Lower lobe of right lung (tissue), 2 donors: ENCODE data around the gene GNAI1. TPM values are rescaled to one million over a fixed set of nuclear protein-coding genes. Genes with fewer than 3 reads are reported as not detected.

Experiments used
- ATAC-seq, 2 donors: fragments of 200-7000 bp; cut with Tn5 transposase; one replicate each; pipeline ENCODE4 v1.9.1; 2020 to 2022; ENCODE audit warnings: mild to moderate bottlenecking in 2 of 2, moderate library complexity in 2 of 2
- DNase-seq: peaks from one replicate; pipeline ENCODE4 v3.0.0-alpha.2; 2020
- H3K27ac ChIP-seq: fragments of 200-600 bp; one replicate; pipeline ENCODE4 v1.8.0; 2022
- H3K27me3 ChIP-seq: fragments of 200-600 bp; one replicate; pipeline ENCODE4 v1.8.0; 2022; ENCODE audit warnings: low read depth
- H3K36me3 ChIP-seq: fragments of 200-600 bp; one replicate; pipeline ENCODE4 v1.8.0; 2022; ENCODE audit warnings: mild to moderate bottlenecking
- H3K4me1 ChIP-seq: fragments of 200-600 bp; one replicate; pipeline ENCODE4 v1.8.0; 2022
- H3K4me3 ChIP-seq: fragments of 200-600 bp; one replicate; pipeline ENCODE4 v1.8.0; 2022; ENCODE audit warnings: mild to moderate bottlenecking
- H3K9me3 ChIP-seq: fragments of 200-600 bp; one replicate; pipeline ENCODE4 v1.8.0; 2022
- intact Hi-C: fragments of 100-400 bp; cut with DNase I; formaldehyde crosslinking; loops from one replicate; pipeline ENCODE4 v1.11.0; 2022
- total RNA-seq: library from RNA; stranded (reverse); fragmentation: NEBNext Ultra II Directional; extraction: Animal tissue kit (Norgen Biotek cat#: 25700); gene quantifications from one replicate; pipeline ENCODE4 v1.2.1, GENCODE V29; 2021
- TF ChIP-seq, protein P1 (sequence below): fragments of 200-600 bp; IDR thresholded peaks from one replicate; pipeline ENCODE4 v1.8.0; 2022; ENCODE audit warnings: antibody characterized with exemption, mild to moderate bottlenecking
- donor health status: DM: no; HTN: yes; CAD: no; lungs with severe emphysema.

The GNAI1 gene
- total RNA-seq, 1 donor from 2014 or later, result 32.1 TPM

DNA sequence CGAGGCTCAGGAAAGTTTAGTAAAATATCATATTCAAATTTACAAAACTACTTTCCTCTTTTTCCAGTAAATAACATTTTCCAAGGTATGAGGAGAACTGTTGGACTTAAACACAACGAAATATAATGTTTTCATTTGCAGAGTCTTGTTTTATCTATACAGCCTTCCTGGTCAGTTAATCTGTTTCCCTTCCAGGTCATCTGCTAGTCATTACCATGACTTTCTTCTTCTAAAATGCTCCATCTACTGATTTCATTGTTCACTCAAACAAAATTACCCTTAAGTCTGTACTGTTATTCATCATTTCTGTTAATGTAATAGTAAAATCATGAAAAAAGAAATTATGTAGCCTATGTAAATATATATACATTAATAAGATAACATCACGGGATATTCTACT is 69.8 kb downstream of the GNAI1 start:
- H3K9me3 ChIP-seq, result no peaks in the 10 kb centered on the region
- H3K4me3 ChIP-seq, result no peak overlapping the region
- peaks cover 8% of the 10 kb centered on the region for H3K36me3 ChIP-seq
- ATAC-seq (no peak), DNase-seq (no peak)
- no peaks in the 10 kb centered on the region for H3K4me1 ChIP-seq
- H3K27me3 ChIP-seq, result no peaks in the 10 kb centered on the region
- intact Hi-C loops, result no loop called here
- TF ChIP-seq, protein P1, sequence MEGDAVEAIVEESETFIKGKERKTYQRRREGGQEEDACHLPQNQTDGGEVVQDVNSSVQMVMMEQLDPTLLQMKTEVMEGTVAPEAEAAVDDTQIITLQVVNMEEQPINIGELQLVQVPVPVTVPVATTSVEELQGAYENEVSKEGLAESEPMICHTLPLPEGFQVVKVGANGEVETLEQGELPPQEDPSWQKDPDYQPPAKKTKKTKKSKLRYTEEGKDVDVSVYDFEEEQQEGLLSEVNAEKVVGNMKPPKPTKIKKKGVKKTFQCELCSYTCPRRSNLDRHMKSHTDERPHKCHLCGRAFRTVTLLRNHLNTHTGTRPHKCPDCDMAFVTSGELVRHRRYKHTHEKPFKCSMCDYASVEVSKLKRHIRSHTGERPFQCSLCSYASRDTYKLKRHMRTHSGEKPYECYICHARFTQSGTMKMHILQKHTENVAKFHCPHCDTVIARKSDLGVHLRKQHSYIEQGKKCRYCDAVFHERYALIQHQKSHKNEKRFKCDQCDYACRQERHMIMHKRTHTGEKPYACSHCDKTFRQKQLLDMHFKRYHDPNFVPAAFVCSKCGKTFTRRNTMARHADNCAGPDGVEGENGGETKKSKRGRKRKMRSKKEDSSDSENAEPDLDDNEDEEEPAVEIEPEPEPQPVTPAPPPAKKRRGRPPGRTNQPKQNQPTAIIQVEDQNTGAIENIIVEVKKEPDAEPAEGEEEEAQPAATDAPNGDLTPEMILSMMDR, result no peak
- H3K27ac ChIP-seq, result no peak overlapping the region

DNA sequence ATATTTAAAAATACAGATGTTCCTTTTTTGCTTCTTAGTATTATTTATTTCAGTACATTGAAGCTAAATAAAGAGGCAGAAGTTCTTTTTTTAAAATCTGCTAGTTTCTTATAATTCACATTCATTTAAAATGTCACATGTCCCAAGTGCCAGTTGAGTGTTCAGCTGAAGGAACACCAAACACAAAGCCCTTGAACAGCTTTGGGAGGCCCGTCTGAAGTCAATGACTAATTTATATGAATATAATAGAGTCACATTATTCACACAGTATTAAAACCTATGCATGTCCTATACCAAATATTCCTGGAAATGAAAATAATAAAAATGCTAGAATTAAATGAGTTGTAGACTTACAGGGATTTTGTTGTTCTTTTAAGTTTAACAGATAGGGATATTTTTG is 70.3 kb downstream of the GNAI1 start:
- H3K4me3 ChIP-seq, result no peak overlapping the region
- ATAC-seq (no peak), DNase-seq (no peak)
- no peaks in the 10 kb centered on the region for H3K4me1 ChIP-seq
- no peak overlapping the region for H3K27ac ChIP-seq
- H3K27me3 ChIP-seq, result no peaks in the 10 kb centered on the region
- intact Hi-C loops, result no loop called here
- H3K36me3 ChIP-seq, result peaks cover 8% of the 10 kb centered on the region
- TF ChIP-seq, protein P1, result no peak
- no peaks in the 10 kb centered on the region for H3K9me3 ChIP-seq

DNA sequence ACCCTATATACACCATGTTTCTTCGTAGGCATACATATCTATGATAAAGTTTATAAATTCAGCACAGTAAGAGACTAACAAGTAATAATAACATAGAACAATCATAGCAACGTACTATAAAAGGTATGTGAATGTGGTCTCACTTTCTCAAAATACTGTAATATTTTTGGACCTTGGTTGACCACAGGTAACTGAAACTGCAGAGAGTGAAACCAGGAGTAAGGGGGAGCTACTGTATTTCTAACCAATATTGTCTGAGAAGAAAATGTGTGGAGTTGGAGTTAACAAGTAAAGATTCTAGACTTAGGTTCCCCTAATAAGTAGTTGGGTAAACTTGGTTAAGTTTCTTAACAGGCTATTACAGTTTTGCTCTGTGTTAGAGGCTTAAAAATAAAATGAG is 72.1 kb downstream of the GNAI1 start:
- Histone ChIP-seq H3K4me1 (no peaks in the 10 kb centered on the region), H3K4me3 (no peak overlapping the region), H3K9me3 (no peaks in the 10 kb centered on the region), H3K27me3 (no peaks in the 10 kb centered on the region), H3K36me3 (peaks cover 8% of the 10 kb centered on the region), H3K27ac (no peak overlapping the region)
- intact Hi-C loops, result no loop called here
- ATAC-seq (no peak), DNase-seq (no peak)
- TF ChIP-seq, protein P1, result no peak

DNA sequence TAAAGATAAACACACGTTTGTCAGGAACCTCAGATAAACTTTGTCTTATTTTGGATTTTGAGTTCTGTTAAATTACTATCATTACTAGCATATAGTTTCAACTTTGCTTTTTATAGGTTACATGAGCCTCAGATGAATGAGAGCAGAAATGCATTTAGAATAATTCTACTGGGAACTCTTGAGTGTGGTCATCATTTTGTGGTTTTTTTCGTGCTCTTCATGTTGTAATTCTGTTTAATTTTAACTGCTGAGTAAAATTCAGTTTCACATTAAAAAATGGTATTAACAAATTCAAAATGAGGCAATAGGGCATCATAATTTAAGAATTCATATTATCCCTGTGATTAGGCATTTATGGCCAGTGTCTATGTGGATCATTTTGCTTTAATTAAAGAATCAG is 72.9 kb downstream of the GNAI1 start:
- peaks cover 8% of the 10 kb centered on the region for H3K36me3 ChIP-seq
- no peak overlapping the region for H3K27ac ChIP-seq
- H3K4me1 ChIP-seq, result no peaks in the 10 kb centered on the region
- H3K4me3 ChIP-seq, result no peak overlapping the region
- intact Hi-C loops, result no loop called here
- H3K27me3 ChIP-seq, result no peaks in the 10 kb centered on the region
- TF ChIP-seq, protein P1, result no peak
- no peaks in the 10 kb centered on the region for H3K9me3 ChIP-seq
- ATAC-seq, result no peak
- DNase-seq, result no peak

DNA sequence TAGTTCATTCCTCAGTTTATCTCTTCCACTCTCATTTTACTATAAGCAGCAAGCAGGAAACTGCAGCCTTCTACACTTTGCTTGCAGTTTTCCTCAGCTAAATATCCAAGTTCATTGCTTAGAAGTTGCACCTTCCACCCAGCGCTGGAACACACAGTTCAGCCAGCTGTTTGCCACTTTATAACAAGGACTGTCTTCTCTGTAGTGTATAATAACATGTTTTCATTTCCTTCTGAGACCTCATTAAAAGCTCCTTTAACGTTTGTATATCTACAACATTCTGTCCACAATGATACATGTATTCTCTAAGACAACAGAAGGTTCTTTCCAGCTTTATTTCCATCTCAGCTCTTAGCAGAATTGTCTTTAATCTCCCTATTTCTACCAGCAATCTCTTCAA is 74.1 kb downstream of the GNAI1 start:
- Histone ChIP-seq H3K4me1 (no peaks in the 10 kb centered on the region), H3K36me3 (peaks cover 8% of the 10 kb centered on the region), H3K4me3 (no peak overlapping the region), H3K27me3 (no peaks in the 10 kb centered on the region), H3K27ac (no peak overlapping the region), H3K9me3 (no peaks in the 10 kb centered on the region)
- TF ChIP-seq, protein P1, result no peak
- ATAC-seq, result no peak
- DNase-seq, result no peak
- intact Hi-C loops, result no loop called here

DNA sequence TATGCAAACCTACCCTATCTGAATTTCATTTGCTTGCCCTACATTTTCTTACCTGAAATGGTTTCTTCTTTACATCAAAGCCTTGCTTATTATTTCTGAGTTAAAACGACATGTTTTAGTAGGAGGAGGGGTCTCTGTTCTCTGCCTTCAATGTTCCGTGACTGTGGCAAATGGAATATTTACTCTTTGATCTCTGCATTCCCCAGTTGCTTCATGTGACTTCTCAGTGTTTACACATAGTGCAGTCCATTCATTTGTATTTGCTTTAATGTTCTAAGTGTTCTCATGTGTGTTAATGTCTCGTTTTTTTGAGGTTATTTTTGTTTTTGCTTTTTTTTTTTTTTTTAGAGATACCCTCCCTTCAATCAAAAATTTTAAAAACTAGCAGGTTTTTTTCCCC is 75.8 kb downstream of the GNAI1 start:
- DNase-seq, result no peak
- H3K9me3 ChIP-seq, result no peaks in the 10 kb centered on the region
- no peak overlapping the region for H3K27ac ChIP-seq
- TF ChIP-seq, protein P1, result no peak
- H3K36me3 ChIP-seq, result no peaks in the 10 kb centered on the region
- no peak overlapping the region for H3K4me3 ChIP-seq
- no peaks in the 10 kb centered on the region for H3K27me3 ChIP-seq
- intact Hi-C loops, result no loop called here
- ATAC-seq, result peak in 1 of 2 donors; percentile 78
- H3K4me1 ChIP-seq, result no peaks in the 10 kb centered on the region
